AG09309 (cell line): ENCODE data around the gene CCDC170.

Experiments
- DNase-seq: peaks from one replicate; pipeline ENCODE4 v3.0.0-alpha.2; 2010; ENCODE audit warnings: low read depth
- H3K4me3 ChIP-seq: 2 replicates; pipeline ENCODE4 v1.5.1; 2011; ENCODE audit warnings: mild to moderate bottlenecking, low read depth, low read length, moderate library complexity; ENCODE audit not compliant: control insufficient read depth
- TF ChIP-seq, protein P1 (sequence below): IDR thresholded peaks from 2 replicates; pipeline ENCODE4 v1.5.1; 2011; ENCODE audit warnings: mild to moderate bottlenecking, low read depth, low read length, inconsistent platforms; ENCODE audit not compliant: insufficient read depth, control insufficient read depth; ENCODE audit errors: missing control alignments

The CCDC170 gene

GRCh38 chr6:151523034-151523433 is 29.2 kb downstream of the CCDC170 start:
- no peak overlapping the region for H3K4me3 ChIP-seq

GRCh38 chr6:151524059-151524458 is 30.2 kb downstream of the CCDC170 start:
- TF ChIP-seq, protein P1, sequence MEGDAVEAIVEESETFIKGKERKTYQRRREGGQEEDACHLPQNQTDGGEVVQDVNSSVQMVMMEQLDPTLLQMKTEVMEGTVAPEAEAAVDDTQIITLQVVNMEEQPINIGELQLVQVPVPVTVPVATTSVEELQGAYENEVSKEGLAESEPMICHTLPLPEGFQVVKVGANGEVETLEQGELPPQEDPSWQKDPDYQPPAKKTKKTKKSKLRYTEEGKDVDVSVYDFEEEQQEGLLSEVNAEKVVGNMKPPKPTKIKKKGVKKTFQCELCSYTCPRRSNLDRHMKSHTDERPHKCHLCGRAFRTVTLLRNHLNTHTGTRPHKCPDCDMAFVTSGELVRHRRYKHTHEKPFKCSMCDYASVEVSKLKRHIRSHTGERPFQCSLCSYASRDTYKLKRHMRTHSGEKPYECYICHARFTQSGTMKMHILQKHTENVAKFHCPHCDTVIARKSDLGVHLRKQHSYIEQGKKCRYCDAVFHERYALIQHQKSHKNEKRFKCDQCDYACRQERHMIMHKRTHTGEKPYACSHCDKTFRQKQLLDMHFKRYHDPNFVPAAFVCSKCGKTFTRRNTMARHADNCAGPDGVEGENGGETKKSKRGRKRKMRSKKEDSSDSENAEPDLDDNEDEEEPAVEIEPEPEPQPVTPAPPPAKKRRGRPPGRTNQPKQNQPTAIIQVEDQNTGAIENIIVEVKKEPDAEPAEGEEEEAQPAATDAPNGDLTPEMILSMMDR, result no peak
- no peak overlapping the region for H3K4me3 ChIP-seq
- no peak for DNase-seq

More at GRCh38 chr6:151523034-151523433, 29.2 kb downstream of the CCDC170 start:
- TF ChIP-seq, protein P1, result no peak
- no peak for DNase-seq

DNA sequence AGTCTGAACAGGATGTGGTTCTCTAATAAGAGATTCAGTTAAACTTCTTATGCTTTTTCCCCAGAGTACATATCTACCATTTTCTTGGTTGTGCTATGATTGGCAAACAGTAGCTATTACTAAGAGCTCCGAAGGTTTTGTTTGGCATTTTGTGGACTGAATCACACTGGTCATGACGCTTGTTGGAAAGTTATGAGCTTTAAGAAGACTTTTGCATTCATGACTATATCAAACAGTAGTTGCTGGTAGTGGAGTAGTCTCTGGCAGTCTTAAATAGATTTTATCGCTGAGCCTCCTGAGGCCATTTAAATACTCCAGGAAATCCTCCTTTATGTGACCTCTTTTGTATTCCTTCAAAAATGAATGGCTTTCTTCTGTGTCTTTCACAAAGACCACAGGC is 40.8 kb downstream of the CCDC170 start:
- DNase-seq, result peak; percentile 8
- H3K4me3 ChIP-seq, result no peak overlapping the region
- TF ChIP-seq, protein P1, result no peak

- TF ChIP-seq, protein P1, result no peak
- no peak overlapping the region for H3K4me3 ChIP-seq
- DNase-seq, result no peak
Observed at GRCh38 chr6:151535476-151536187, 41.8 kb downstream of the CCDC170 start.

DNA sequence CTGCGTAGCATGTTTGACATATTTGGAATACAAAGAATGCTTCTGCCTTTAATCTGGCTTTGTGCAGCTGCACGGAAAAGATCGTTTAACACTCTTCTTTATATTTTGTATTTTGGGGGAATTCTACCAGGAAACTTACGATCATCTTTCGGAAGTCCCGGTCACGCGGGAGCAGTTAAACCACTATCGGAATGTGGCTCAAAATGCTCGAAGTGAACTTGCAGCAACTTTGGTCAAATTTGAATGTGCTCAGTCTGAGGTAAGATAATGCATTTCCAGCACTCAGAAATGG is 42.3 kb downstream of the CCDC170 start:
- DNase-seq, result no peak
- TF ChIP-seq, protein P1, result no peak
- no peak overlapping the region for H3K4me3 ChIP-seq

DNA sequence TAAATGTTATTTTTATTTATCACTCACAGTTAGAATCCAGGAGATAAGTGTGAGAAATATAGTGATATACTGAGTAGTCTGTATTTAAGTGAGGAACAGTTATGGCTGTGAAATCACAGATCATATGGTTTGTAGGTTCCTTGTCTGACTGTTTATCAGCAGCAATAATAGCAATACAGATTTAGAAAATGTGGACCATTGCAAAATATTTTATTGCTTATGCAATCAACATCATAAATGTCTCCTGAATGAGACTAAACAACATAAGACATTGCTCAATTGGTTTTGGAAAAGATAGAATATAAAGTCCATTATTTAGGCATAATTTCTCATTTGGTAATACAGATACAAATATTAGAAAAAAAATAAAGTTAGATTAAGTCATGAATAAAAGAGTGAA is 43.7 kb downstream of the CCDC170 start:
- TF ChIP-seq, protein P1, result no peak
- no peak overlapping the region for H3K4me3 ChIP-seq

GRCh38 chr6:151539506-151540268 is 45.9 kb downstream of the CCDC170 start:
- no peak for DNase-seq
- TF ChIP-seq, protein P1, result no peak
- no peak overlapping the region for H3K4me3 ChIP-seq

More for the DNA sequence above, 43.7 kb downstream of the CCDC170 start:
- no peak for DNase-seq
